GM10248 (cell line): ENCODE results near the gene SCN3A.

Experiments used
- CTCF ChIA-PET: fragments of 300-600 bp; sonication (Branson Sonifier 250); formaldehyde crosslinking; extraction: SDS; loops from one replicate; lab custom pipeline; 2021; ENCODE audit warnings: antibody characterized with exemption; lab: Yijun Ruan, JAX
- POLR2A ChIA-PET: fragments of 350-650 bp; sonication (Branson Sonifier 250); formaldehyde crosslinking; extraction: SDS; loops from one replicate; lab custom pipeline; 2020; ENCODE audit warnings: antibody characterized with exemption; lab: Yijun Ruan, JAX
- DNase-seq: peaks from one replicate; pipeline ENCODE4 v3.0.0; 2012; ENCODE audit errors: extremely low spot score
- TF ChIP-seq, protein P1 (sequence below): IDR thresholded peaks from 2 replicates; pipeline ENCODE4 v1.5.1; 2012; ENCODE audit warnings: mild to moderate bottlenecking, low read depth; ENCODE audit errors: extremely low read depth, missing control alignments, control extremely low read depth

SCN3A gene

DNA sequence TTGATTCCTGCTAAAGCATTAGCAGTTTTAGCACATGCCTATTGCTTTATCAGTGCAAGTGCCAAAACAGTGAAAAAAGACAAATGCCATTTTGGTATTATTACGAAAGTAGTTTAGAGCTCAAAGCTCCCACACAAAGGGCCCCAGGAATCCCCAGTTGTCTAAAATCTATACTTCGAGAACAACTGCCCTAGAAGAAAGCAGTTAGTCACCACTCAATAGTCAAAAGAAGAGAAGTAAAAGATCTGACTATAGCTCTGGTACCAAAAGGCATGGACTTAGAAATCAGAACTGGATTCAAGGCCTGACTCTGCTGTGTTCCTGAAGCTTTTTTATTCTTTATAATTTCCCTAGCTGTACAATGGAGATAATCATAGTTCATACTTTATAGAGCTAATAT lies 21.8 kb downstream of the SCN3A start:
- ChIA-PET CTCF (interaction anchor here (2.0 kb wide), 3 partner anchors 9 to 168 kb away, joined by 6 to 9 read pairs (median 9); partner anchors contain the start of gene SCN3A), POLR2A (no interaction called here)
- DNase-seq = no peak
- TF ChIP-seq, protein P1, sequence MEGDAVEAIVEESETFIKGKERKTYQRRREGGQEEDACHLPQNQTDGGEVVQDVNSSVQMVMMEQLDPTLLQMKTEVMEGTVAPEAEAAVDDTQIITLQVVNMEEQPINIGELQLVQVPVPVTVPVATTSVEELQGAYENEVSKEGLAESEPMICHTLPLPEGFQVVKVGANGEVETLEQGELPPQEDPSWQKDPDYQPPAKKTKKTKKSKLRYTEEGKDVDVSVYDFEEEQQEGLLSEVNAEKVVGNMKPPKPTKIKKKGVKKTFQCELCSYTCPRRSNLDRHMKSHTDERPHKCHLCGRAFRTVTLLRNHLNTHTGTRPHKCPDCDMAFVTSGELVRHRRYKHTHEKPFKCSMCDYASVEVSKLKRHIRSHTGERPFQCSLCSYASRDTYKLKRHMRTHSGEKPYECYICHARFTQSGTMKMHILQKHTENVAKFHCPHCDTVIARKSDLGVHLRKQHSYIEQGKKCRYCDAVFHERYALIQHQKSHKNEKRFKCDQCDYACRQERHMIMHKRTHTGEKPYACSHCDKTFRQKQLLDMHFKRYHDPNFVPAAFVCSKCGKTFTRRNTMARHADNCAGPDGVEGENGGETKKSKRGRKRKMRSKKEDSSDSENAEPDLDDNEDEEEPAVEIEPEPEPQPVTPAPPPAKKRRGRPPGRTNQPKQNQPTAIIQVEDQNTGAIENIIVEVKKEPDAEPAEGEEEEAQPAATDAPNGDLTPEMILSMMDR = no peak

DNA sequence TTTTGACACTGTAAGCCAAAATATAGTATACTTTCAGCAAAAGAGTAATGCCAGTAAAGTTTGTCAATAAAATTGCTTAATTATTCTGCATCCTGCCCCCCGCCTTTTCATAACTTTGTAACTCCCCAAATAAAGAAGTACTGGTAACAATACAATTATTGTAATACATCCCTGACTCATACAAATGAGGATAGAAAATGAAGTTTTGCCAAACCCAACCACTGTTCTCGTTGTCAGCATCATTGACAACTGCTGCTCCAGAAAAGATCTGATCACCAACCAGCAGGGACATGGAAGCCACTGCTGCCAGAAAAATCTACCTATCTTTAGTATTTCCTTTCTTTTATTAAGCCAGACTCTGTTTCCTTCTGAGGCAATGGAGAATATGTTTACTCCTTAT lies 27.1 kb downstream of the SCN3A start:
- TF ChIP-seq, protein P1 = no peak
- no peak for DNase-seq
- ChIA-PET POLR2A (no interaction called here), CTCF (interaction anchor here (1.4 kb wide), 1 partner anchor 21 kb away, joined by 3 read pairs; no protein-coding TSS in a partner anchor)

DNA sequence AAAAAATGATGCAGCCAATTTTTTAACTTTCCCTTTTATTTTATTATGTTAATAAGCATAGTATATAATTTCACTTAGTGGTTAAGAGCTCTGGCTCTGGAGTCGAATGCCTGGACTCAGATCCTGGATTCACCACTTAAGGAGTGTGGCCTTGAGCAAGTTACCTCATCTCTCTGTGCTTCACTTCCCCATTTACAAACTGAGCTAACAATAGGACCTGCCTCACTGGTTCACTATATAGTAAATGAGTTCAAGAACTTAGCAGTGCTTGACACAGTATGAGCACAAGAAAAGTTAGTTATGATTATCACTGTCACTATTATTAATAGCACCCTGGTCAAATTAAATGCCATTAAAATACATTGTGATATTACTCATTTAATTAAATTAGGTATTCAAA lies 30.6 kb downstream of the SCN3A start:
- DNase-seq = no peak
- TF ChIP-seq, protein P1 = no peak
- ChIA-PET CTCF (interaction anchor here (0.8 to 1.9 kb wide), 4 partner anchors 9 to 58 kb away, joined by 3 to 9 read pairs (median 4); partner anchors contain the start of gene SCN3A), POLR2A (no interaction called here)

DNA sequence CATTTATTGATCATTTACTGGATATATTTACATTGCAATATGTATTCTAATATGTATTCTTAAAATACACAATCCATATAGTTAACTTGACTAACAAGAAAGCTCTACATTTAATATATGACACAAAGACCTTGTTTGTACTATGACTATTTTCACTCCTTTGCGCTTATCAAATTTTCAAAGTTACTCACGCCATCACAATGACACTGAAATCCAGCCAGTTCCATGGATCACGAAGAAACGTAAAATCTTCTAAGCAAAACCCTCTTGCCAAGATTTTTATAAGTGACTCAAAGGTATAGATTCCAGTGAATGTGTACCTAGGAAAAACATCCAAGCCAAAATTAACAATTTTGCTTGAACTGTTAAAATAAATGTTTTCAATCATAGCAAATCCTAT lies 39.6 kb downstream of the SCN3A start:
- no peak for DNase-seq
- POLR2A ChIA-PET = no interaction called here
- CTCF ChIA-PET = no interaction called here
- TF ChIP-seq, protein P1 = no peak

DNA sequence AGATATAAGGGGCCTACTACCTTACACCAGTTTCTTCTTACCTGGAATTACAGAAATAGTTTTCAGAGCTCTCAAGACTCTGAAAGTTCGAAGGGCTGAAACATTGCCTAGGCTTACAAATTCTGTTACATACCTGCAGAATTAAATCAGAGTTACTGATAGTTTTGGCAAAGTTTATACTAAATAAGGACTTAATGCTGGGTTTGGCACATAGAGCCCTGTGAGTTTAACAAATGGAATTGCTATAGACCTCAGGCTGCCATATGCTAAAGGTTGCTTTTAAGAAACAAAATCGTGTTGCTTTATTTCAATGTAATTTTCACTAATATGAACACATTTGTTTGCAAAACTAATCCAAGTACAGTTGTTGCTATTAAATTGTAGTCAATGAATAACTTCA lies 40.1 kb downstream of the SCN3A start:
- ChIA-PET POLR2A (no interaction called here), CTCF (no interaction called here)
- TF ChIP-seq, protein P1 = no peak
- no peak for DNase-seq

DNA sequence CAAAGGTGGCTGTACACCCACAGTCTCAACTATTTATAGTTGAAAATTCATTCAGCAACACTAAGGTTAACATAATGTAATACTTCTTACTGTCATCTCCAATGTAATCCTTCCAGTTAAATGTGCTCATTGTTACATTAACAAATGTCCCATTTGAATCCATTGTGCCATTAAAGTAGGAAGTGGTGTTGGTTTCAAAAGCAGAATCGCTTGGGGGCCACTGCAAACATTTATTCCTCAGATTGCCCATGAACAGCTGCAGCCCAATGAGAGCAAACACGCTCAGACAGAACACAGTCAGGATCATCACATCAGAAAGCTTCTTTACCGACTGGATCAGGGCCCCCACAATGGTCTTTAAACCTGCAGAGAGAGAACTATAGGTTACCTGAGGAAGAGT lies 41.4 kb downstream of the SCN3A start:
- POLR2A ChIA-PET = no interaction called here
- no peak for DNase-seq
- CTCF ChIA-PET = no interaction called here

More for the DNA sequence above, 41.4 kb downstream of the SCN3A start:
- TF ChIP-seq, protein P1 = no peak
